ENCODE results near the gene PMM2. TPM values are rescaled to one million over a fixed set of nuclear protein-coding genes. Genes with fewer than 3 reads are reported as not detected.

Gene PMM2
- total and polyA plus RNA-seq, 2 experiments from 2014 or later, result 38.2 to 60.4 TPM

DNA sequence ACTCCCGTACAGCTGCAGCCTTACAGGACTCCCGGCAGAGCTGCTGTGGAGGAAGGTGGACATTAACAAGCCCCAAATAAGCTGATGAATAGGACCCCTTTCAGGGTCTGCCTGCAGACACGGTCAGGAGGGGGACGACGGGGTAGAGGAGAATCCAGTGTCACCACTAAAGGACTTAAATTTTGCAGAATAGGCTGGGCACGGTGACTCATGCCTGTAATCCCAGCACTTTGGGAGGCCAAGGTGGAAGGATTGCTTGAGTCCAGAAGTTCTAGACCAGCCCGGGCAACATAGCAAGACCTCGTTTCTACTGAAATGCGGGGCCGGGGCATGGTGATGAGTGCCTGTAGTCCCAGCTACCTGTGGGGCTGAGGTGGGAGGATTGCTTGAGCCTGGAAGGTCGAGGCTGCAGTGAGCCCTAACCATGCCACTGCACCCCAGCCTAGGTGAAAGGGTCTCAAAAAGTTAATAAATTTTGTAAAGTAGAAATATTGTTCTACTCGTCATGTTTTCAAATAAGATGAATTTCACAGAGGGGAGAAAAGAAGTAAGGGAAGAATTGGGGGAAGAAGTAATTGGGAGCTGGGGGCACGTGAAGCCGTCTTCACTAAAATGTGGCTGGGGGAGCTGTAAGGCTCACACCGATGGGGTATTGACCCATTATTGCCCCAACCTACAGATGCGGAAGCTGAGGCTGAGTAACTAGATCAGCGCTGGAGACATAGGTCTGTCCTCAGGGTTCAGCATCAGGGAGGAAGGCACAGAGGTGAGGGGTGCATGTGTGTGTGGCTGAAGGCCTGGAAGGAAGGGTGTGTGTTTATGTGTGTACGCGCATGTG, 89.2 kb downstream of the PMM2 start:
- peaks cover 29% of the 10 kb centered on the region for H3K27me3 Mint-ChIP-seq (ENCODE audit: insufficient read depth, low read depth, poor library complexity)
- Histone ChIP-seq H3K36me3 (ENCODE audit: insufficient read depth) (peaks cover 15% of the 10 kb centered on the region; the same call in 1 of the 2 replicates), H3K27me3 (ENCODE audit: insufficient read depth) (no peaks in the 10 kb centered on the region), H3K4me2 (0 out of 2 replicates have a peak overlapping the region, but pooled peaks have one; percentile 20), H3K9me2 (ENCODE audit: insufficient read depth) (no peaks in the 10 kb centered on the region), H3K4me3 (no peak overlapping the region), H3K4me1 (ENCODE audit: insufficient read depth) (peaks cover 11% of the 10 kb centered on the region; the same call in 1 of the 2 replicates), H3K79me2 (replicated peaks; ENCODE audit: insufficient read depth) (no peaks in the 10 kb centered on the region), H3K27ac (ENCODE audit: low read depth) (no peak overlapping the region; the same call in 1 of the 2 replicates), H4K20me1 (replicated peaks; ENCODE audit: insufficient read depth) (0 out of 2 replicates have a peak, but pooled peaks cover 6% of the 10 kb centered on the region), H2AFZ (no peak overlapping the region), H3F3A (replicated peaks; ENCODE audit: low read depth) (0 out of 2 replicates have a peak, but pooled peaks cover 6% of the 10 kb centered on the region)
- peaks cover 15% of the 10 kb centered on the region for H3K4me1 Mint-ChIP-seq
- H3K4me3 Mint-ChIP-seq, result no peak overlapping the region; the same call in 2 of the 3 replicates
- no peak for ATAC-seq
- no peak for DNase-seq (ENCODE audit: low spot score)
- TF ChIP-seq, protein P1, sequence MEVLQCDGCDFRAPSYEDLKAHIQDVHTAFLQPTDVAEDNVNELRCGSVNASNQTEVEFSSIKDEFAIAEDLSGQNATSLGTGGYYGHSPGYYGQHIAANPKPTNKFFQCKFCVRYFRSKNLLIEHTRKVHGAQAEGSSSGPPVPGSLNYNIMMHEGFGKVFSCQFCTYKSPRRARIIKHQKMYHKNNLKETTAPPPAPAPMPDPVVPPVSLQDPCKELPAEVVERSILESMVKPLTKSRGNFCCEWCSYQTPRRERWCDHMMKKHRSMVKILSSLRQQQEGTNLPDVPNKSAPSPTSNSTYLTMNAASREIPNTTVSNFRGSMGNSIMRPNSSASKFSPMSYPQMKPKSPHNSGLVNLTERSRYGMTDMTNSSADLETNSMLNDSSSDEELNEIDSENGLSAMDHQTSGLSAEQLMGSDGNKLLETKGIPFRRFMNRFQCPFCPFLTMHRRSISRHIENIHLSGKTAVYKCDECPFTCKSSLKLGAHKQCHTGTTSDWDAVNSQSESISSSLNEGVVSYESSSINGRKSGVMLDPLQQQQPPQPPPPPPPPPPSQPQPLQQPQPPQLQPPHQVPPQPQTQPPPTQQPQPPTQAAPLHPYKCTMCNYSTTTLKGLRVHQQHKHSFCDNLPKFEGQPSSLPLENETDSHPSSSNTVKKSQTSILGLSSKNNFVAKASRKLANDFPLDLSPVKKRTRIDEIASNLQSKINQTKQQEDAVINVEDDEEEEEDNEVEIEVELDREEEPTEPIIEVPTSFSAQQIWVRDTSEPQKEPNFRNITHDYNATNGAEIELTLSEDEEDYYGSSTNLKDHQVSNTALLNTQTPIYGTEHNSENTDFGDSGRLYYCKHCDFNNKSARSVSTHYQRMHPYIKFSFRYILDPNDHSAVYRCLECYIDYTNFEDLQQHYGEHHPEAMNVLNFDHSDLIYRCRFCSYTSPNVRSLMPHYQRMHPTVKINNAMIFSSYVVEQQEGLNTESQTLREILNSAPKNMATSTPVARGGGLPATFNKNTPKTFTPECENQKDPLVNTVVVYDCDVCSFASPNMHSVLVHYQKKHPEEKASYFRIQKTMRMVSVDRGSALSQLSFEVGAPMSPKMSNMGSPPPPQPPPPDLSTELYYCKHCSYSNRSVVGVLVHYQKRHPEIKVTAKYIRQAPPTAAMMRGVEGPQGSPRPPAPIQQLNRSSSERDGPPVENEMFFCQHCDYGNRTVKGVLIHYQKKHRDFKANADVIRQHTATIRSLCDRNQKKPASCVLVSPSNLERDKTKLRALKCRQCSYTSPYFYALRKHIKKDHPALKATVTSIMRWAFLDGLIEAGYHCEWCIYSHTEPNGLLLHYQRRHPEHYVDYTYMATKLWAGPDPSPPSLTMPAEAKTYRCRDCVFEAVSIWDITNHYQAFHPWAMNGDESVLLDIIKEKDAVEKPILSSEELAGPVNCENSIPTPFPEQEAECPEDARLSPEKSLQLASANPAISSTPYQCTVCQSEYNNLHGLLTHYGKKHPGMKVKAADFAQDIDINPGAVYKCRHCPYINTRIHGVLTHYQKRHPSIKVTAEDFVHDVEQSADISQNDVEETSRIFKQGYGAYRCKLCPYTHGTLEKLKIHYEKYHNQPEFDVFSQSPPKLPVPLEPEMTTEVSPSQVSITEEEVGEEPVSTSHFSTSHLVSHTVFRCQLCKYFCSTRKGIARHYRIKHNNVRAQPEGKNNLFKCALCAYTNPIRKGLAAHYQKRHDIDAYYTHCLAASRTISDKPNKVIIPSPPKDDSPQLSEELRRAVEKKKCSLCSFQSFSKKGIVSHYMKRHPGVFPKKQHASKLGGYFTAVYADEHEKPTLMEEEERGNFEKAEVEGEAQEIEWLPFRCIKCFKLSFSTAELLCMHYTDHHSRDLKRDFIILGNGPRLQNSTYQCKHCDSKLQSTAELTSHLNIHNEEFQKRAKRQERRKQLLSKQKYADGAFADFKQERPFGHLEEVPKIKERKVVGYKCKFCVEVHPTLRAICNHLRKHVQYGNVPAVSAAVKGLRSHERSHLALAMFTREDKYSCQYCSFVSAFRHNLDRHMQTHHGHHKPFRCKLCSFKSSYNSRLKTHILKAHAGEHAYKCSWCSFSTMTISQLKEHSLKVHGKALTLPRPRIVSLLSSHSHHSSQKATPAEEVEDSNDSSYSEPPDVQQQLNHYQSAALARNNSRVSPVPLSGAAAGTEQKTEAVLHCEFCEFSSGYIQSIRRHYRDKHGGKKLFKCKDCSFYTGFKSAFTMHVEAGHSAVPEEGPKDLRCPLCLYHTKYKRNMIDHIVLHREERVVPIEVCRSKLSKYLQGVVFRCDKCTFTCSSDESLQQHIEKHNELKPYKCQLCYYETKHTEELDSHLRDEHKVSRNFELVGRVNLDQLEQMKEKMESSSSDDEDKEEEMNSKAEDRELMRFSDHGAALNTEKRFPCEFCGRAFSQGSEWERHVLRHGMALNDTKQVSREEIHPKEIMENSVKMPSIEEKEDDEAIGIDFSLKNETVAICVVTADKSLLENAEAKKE (CRISPR knock-in tag; IDR thresholded peaks at IDR 0.05), result no peak
- TF ChIP-seq NANOG (IDR thresholded peaks at IDR 0.05; ENCODE audit: borderline replicate concordance) (no peak), REST (IDR thresholded peaks at IDR 0.05; ENCODE audit: unreplicated experiment) (no peak)
- H3K27ac Mint-ChIP-seq, result peak overlapping the region; percentile 15; the same call in 1 of the 2 replicates
- peaks cover 23% of the 10 kb centered on the region for H3K36me3 Mint-ChIP-seq (ENCODE audit: low read depth)
- H3K9me3 Mint-ChIP-seq, result no peaks in the 10 kb centered on the region
